HS-5 (cell line): ENCODE results near the gene DAPK1.

Source experiments
- DNase-seq: peaks from one replicate; pipeline ENCODE4 v3.0.0-alpha.2; 2012; ENCODE audit warnings: low read depth

DAPK1 gene

DNA sequence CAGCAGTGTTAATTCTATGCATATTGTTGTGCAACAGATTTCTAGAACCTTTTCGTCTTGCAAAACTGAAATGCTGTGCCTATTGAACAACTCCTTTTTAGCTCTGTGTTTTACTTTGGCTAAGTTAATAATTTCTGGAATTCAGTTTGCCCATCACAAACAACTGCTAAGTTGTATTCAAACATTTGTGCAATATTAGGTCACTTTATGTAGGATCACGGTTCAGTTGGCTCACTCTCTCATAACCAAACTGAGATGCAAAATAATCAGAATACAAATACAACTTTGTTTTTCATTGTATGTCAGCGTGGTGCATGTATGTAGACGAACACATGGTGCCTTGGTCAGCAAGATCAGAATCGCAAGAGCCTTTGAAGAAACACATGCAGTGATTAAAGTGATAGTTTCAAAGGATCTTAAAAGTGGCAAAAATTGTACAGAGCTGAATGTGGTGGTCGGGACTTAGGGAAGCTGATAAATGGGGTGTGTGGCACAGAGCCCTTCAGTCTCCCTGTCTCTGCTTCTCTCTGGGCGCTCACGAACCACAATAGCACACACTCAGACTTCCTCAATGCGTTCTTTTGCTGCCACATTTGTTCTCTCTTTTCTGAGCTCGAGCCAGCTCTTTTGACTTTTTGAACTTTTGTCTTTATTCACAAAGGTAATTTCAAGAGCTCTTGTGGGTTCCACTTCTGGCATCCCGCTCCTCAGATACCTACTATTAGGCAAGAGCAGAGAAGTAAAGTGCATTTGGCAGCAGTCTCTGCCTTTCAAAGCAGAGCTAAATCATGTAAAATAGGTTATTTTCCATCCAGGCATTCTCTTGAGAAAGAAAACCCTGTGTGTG is 115.8 kb downstream of the DAPK1 start:
- DNase-seq, result no peak

DNA sequence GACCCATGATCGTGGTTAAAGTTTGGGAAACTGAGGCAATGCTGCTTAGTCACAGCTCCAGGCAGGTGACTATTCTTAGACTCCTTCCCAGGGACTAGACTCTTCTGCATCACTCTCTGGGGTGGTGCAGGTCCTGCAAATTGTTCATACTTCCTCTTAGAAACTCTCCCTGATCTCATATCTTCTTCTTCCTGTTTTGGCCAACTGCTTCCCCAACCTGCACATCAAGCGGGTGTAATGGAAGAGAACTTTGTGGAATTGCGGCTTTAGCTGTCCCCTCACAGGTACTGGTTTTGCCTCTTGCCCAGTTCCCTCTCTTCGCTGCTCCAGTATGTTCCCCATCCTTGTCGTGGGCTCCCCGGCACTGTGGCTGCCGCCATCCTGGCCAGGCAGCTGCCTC is 116.7 kb downstream of the DAPK1 start:
- no peak for DNase-seq

GRCh38 chr9:87615136-87615535 is 117.5 kb downstream of the DAPK1 start:
- DNase-seq, result no peak

DNA sequence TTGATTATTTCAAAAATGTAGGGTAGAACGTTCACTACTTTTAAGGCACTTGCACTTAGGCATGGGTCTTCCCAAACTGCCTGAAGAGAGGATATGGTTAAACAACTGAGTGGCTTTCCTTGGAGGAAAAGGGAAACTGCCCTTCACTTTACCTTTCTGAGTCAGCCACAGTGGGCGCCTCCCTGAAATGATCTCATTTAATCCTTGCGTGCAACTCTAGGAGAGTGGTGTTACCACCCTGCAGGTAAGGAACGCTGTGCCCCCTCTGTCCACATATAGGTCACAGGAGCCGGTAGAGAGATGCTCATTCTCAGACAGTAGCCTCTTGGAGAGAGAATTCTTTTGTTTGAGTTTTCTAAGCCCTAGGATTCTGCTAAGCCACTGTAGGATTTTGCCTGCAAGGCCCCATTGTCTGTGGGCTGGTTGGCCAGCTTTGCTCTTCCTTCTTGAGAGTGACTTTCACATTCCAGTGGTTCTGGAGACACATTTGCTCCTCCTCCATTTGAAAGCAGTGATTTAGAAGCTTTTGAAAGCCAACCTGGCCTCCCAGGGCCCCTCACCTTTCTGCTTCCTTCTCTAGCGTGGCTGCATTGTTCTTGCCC is 118.0 kb downstream of the DAPK1 start:
- no peak for DNase-seq

- DNase-seq, result no peak
These were observed 120.6 kb downstream of the DAPK1 start for GRCh38 chr9:87618226-87618625.

- no peak for DNase-seq
These were observed 121.3 kb downstream of the DAPK1 start for GRCh38 chr9:87618931-87619330.

GRCh38 chr9:87619346-87619745 is 121.7 kb downstream of the DAPK1 start:
- DNase-seq, result no peak

DNA sequence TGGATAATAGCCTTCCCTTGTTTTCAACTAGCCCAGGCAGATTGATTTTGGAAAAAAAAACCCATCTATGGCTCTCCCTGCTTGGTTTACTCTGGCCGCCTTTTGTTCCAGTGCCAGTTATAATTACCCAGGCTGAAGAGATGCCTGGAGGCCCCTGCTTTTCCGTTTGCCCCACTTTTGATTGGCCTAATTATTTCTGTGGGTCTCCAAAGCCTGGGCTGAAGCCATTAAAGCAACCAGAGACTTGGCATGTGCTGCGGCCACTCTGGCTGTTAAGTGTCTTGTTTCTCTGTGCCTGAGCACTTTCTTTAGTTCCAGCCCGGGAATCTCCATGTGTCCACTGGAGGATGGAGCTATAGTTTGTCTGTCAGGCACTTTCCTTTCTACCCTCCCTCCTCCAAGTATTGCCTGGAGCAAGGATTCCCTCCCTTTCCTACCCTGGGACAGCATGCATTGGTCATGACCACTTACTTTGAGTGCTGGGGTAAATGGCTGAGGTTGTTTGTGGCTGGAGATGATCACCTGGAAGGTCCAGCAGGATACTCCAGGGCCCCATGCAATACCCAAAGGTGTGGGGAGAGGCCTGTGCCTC is 123.2 kb downstream of the DAPK1 start:
- no peak for DNase-seq

- no peak for DNase-seq
These were observed 124.4 kb downstream of the DAPK1 start for GRCh38 chr9:87622098-87622497.

DNA sequence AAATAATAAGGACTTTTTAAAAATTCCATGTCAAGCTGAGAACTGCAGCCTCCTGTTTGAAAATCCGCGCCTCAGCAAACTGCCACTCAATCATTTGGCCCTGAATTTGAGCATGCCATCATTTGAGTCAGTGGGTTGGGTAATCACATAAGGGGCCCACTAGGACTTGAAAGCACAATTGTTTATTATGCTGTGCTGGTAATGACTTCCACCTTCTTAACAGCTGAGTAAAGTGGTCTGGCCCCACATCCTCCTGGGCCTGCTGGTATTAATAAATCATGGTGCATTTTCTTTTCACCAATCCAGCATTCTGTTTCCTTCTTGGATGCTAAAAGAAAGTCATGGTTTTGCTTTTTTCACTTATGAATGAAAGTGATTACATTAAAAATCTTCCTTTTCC is 125.3 kb downstream of the DAPK1 start:
- DNase-seq, result no peak

GRCh38 chr9:87628346-87628745 is 130.7 kb downstream of the DAPK1 start:
- DNase-seq, result no peak

DNA sequence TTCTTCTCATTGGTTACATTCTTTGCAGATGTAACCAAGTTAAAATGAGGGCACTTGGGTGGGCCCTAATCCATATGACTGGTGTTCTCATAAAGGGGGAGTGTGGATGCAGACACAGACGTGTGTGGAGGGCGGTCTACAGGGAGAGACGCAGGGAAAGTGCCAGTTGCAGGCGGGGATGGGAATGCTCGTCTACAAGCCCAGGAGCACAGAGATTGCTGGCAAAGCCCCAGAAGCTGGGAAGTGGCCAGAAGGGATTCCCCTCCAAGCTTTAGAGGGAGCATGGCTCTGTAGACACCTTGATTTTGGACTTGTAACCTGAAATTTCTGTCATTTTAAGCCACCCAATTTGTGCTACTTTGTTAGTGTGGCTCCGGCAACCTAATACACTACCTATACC is 131.4 kb downstream of the DAPK1 start:
- DNase-seq, result no peak

- DNase-seq, result no peak
These were observed 132.6 kb downstream of the DAPK1 start for GRCh38 chr9:87630266-87630665.

DNA sequence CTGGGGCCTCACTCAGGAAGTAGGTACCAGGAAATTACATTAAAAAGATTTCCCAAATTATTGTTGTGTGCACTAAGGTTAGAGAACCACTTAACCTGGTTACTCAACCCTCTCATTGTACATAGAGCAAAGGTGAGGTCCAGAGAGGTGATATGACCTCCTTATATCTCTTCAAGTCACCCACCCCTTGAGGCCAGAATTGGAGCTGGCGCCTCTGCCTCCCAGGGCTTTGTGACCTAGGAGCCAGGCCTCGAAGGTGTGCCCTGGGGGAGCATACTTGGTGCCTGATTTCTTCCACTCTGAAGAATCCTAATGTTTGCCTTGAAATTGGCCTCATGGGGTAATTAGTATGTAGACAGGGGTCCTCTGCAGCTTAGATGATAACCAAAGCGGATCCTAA is 133.2 kb downstream of the DAPK1 start:
- no peak for DNase-seq

DNA sequence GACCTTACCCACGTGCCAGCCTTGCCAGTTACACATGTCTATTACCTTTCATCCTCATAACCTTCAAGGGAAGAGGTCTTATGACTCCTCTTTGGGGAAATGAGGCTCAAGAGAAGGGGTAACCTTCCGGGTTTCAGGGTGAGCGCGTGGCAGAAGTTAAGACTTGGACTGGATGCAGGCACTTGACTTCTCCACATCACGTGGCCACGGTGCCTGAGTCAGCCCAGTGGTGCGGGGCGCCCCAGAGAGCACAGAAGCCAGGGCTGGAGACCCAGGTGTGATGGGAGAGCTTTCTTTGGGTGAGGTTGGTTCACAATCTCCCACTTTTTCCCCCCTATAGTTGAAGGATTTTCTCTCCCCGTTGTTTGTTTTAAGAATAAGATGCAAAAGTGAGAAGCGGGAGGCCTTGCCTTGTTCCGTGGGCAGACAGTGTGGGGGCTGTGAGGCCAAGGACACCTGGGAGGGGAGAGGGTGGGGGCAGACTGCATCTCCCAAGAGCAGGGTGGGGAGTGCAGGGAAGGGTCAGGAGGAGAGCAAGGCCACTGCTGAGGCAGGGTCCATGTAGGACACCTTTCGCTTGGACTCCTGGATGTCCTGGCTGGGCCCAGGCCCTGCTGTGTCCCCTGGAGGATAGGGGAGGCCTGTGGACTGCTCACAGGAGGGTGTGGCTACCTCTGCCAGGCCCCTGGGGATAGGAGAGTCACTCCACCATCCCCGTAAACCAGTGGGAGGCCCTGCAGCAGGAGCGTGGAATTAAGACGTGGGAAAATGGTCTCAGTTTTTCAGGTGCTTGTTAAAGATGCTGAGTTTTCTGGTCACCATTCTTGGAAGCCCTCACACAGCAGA is 138.2 kb downstream of the DAPK1 start:
- DNase-seq, result no peak

DNA sequence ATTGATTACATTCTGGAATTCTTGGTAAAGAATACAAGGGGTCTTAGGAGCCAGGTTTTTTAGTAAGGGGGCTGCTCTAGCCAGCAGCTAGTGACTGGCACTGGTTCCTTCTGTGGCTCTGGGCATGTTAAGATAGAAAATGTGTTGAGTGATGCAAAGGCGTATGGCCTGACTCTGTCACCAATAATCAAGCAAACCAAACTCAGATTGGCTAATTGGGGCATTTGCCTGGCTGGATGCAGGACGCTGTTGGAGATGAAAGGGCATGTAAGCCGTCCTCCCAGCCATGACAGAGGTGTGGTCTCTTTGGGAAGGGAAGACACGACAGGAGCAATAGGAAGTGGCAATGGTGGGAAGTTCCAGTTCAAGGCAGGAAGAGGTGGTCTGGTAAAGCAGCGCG is 140.6 kb downstream of the DAPK1 start:
- no peak for DNase-seq

GRCh38 chr9:87639949-87640348 is 142.3 kb downstream of the DAPK1 start:
- no peak for DNase-seq

DNA sequence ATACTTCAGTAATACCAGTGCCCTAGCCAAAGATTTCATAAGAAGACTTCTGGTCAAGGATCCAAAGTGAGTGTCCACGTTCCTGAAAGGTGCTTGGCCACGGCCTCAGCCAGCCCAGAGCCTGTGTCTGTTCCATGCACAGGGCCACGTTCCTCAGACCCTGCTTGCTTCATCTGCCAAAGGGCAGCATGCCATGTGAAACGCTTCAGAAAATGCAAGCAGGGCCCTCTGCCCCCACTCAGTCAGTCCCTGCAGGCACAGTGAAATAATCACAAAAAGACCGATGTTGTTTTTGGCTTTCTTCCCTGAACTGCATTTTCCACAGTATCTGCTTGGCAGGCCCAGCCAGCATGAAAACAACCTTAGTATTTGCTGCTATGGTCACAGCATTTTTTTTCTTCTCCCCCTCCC is 142.7 kb downstream of the DAPK1 start:
- no peak for DNase-seq

DNA sequence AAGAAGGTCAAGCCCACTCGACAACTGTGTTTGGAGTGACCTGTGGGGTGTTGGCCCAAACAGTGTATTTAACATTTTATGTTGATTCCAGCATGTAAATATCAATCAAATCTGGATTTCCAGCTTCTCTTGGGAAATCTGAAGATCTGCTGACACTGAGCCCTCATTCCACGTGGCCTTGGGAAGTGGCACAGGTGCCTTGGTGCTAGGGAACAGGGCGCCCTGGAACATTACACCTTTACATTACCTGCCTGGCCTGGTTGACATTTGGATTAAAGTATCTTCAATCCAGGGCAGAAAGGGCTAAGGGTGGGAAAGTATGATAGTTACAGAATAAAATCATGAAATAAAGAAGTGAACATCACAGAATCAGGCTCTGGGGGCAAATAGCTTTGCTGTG is 143.4 kb downstream of the DAPK1 start:
- DNase-seq, result no peak

GRCh38 chr9:87642330-87643106 is 144.9 kb downstream of the DAPK1 start:
- no peak for DNase-seq

DNA sequence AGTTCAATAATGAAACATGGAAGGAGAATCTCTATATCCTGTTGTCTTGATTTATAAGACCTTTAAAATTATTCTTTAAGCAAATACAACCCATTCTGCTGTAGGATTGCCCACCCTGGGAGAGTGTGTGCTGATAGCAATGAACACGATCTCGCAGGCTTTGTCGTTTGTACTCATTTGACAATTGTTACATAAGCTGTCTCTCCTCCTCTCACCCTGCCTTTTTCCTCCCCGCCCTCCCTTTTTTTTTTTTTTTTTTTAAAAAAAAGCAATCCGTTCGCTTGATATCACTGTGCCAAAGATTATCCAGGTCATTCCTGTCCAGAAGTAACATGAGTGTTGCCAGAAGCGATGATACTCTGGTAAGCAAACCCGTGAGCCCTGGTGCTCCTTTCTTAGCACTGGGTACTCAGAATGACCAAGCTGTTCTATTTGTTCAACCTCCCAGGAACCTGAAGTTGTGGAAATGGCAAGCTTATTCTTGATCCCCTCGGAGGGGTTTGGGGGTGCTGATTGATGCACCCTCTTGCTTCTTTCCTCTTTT is 145.5 kb downstream of the DAPK1 start:
- no peak for DNase-seq
